ENCODE data around the gene ZNF546.

DNA sequence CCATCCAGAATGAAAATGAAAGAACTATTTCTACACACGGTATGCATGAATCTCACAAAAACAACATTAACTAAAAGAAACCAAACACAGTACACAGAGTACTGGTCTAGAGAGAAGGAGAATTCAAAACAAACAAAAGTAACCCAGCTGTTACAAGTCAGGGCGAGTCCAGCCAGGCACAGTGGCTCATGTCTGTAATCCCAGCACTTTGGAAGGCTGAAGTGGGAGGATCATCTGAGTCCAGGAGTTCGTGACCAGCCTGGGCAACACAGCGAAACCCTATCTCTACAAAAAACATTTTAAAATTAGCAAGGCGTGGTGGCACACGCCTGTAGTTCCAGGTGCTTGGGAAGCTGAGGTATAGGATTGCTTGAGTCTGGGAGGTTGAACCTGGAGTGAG is 27.6 kb upstream of the ZNF546 start:
- no peak for TF ChIP-seq CTCF (conservative IDR thresholded peaks at IDR 0.05 in 1 of 2, IDR thresholded peaks at IDR 0.05 in 1 of 2; ENCODE audit: extremely low read depth in 1 of 2, insufficient read depth in 1 of 2, low read depth in 1 of 2, low read length in 2 of 2)
- TF ChIP-seq EZH2 (IDR thresholded peaks at IDR 0.05; ENCODE audit: borderline replicate concordance, low read length), result no peak
